GM21825 (cell line): Measurements from ENCODE around the gene CDC34.
"Not testable (repeated sequence)": the region's sequence is repeated elsewhere in the genome, so short reads cannot be mapped to it uniquely, and the experiment has no call there.

Experiments used
- ATAC-seq: cut with Tn5 transposase; IDR thresholded peaks from one replicate; pipeline ENCODE4 v1.9.1; 2021; ENCODE audit warnings: mild to moderate bottlenecking, moderate library complexity; ENCODE audit not compliant: unreplicated experiment

Gene CDC34

GRCh38 chr19:572140-572742, 40.7 kb downstream of the CDC34 start, which contains the start of gene BSG:
Gene BSG, plus strand, starts transcription at chr19:572596. Its CDS starts 39 bp downstream, at chr19:572635.
- peak; percentile 56 for ATAC-seq

- ATAC-seq, result peak; percentile 31
These were observed 41.4 kb downstream of the CDC34 start for GRCh38 chr19:572743-573518.

- no peak for ATAC-seq
These were observed 41.9 kb downstream of the CDC34 start for GRCh38 chr19:573519-573825.

GRCh38 chr19:574658-575526, 43.3 kb downstream of the CDC34 start:
- no peak for ATAC-seq

- ATAC-seq, result no peak
These were observed 44.3 kb downstream of the CDC34 start for GRCh38 chr19:575527-576506.

GRCh38 chr19:576768-577438, 45.3 kb downstream of the CDC34 start:
- ATAC-seq, result no peak

GRCh38 chr19:577439-578392, 46.2 kb downstream of the CDC34 start:
- no peak for ATAC-seq

- ATAC-seq, result no peak
These were observed 47.7 kb downstream of the CDC34 start for GRCh38 chr19:579111-579841.

- no peak for ATAC-seq
These were observed 48.2 kb downstream of the CDC34 start for GRCh38 chr19:579842-580155.

- no peak for ATAC-seq
These were observed 48.8 kb downstream of the CDC34 start for GRCh38 chr19:580274-580835.

GRCh38 chr19:581399-582111, 50.0 kb downstream of the CDC34 start:
- no peak for ATAC-seq

- ATAC-seq, result no peak
These were observed 51.1 kb downstream of the CDC34 start for GRCh38 chr19:582497-583197.

- no peak for ATAC-seq
These were observed 51.8 kb downstream of the CDC34 start for GRCh38 chr19:583198-583967.

- ATAC-seq, result no peak
These were observed 52.3 kb downstream of the CDC34 start for GRCh38 chr19:583968-584239.

GRCh38 chr19:584240-585001, 52.9 kb downstream of the CDC34 start:
- ATAC-seq, result no peak

- not testable (repeated sequence) for ATAC-seq
These were observed 53.6 kb downstream of the CDC34 start for GRCh38 chr19:585146-585545.
